OCI-LY7 (cell line): Measurements from ENCODE around the gene IRS1. TPM values are rescaled to one million over a fixed set of nuclear protein-coding genes. Genes with fewer than 3 reads are reported as not detected.

ENCODE experiments used
- BruUV-seq: library from RNA; stranded (reverse); fragments of 400-500 nt; replicated peaks from 2 replicates; lab custom pipeline; 2021; lab: Mats Ljungman, UMichigan
- CTCF ChIA-PET: fragments of 300-600 bp; sonication (Branson Sonifier 250); formaldehyde crosslinking; loops from one replicate; lab custom pipeline; 2022; ENCODE audit warnings: antibody characterized with exemption; ENCODE audit not compliant: unreplicated experiment; lab: Charles Lee
- POLR2A ChIA-PET: fragments of 300-600 bp; sonication (Branson Sonifier 250); formaldehyde crosslinking; loops from one replicate; lab custom pipeline; 2022; ENCODE audit warnings: antibody characterized with exemption; lab: Charles Lee
- DNase-seq: peaks from one replicate; pipeline ENCODE4 v3.0.0-alpha.2; 2015; ENCODE audit warnings: low spot score
- H2AFZ ChIP-seq: fragments of 200-600 bp; sonication (generic), shearing (Covaris generic); 2 replicates; pipeline ENCODE4 v1.6.1; 2014; ENCODE audit warnings: mild to moderate bottlenecking, antibody characterized with exemption, low read length, moderate library complexity
- H3K27ac ChIP-seq: fragments of 200-600 bp; sonication (generic); 2 replicates; pipeline ENCODE4 v1.5.1; 2014; ENCODE audit warnings: mixed run types, low read depth, mild to moderate bottlenecking, moderate library complexity, low read length, inconsistent platforms; ENCODE audit not compliant: poor library complexity, severe bottlenecking
- H3K36me3 ChIP-seq: fragments of 200-600 bp; sonication (generic); 2 replicates; pipeline ENCODE4 v1.6.1; 2014; ENCODE audit warnings: mild to moderate bottlenecking, antibody characterized with exemption, low read length, moderate library complexity, mixed read lengths; ENCODE audit not compliant: insufficient read depth
- H3K4me1 ChIP-seq: fragments of 200-600 bp; sonication (generic); 2 replicates; pipeline ENCODE4 v1.5.1; 2014; ENCODE audit warnings: mild to moderate bottlenecking, low read length; ENCODE audit not compliant: insufficient read depth, poor library complexity, severe bottlenecking
- H3K4me2 ChIP-seq: fragments of 200-600 bp; sonication (generic); 2 replicates; pipeline ENCODE4 v1.6.1; 2014; ENCODE audit warnings: mild to moderate bottlenecking, low read length
- H3K4me3 ChIP-seq: fragments of 200-600 bp; sonication (generic); 2 replicates; pipeline ENCODE4 v1.5.1; 2014; ENCODE audit warnings: mild to moderate bottlenecking, low read depth, low read length; ENCODE audit not compliant: poor library complexity, severe bottlenecking
- H3K79me2 ChIP-seq: fragments of 200-600 bp; sonication (generic); 2 replicates; pipeline ENCODE4 v1.6.1; 2016; ENCODE audit warnings: low read depth, mild to moderate bottlenecking, low read length, moderate library complexity, mixed read lengths; ENCODE audit not compliant: insufficient read depth
- H3K9me2 ChIP-seq: fragments of 200-600 bp; sonication (generic); 2 replicates; pipeline ENCODE4 v1.6.1; 2016; ENCODE audit warnings: mild to moderate bottlenecking, low read length, mixed read lengths; ENCODE audit not compliant: insufficient read depth
- H3K9me3 ChIP-seq: fragments of 200-600 bp; sonication (generic); 2 replicates; pipeline ENCODE4 v1.6.1; 2014; ENCODE audit warnings: mild to moderate bottlenecking, mixed run types, low read length, mixed read lengths
- H4K20me1 ChIP-seq: fragments of 200-600 bp; sonication (generic); 2 replicates; pipeline ENCODE4 v1.6.1; 2014; ENCODE audit warnings: mild to moderate bottlenecking, antibody characterized with exemption, low read length, moderate library complexity, mixed read lengths; ENCODE audit not compliant: insufficient read depth
- CTCF ChIP-seq: fragments of 200-600 bp; sonication (generic); conservative IDR thresholded peaks from 2 replicates; pipeline ENCODE4 v1.5.1; 2014; ENCODE audit warnings: mild to moderate bottlenecking, antibody characterized with exemption, low read length, moderate library complexity, mixed read lengths
- EZH2phosphoT487 ChIP-seq: fragments of 200-600 bp; sonication (generic); IDR thresholded peaks from 2 replicates; pipeline ENCODE4 v1.6.1; 2018; ENCODE audit warnings: low read depth, borderline replicate concordance, mild to moderate bottlenecking, mixed run types, antibody characterized with exemption, low read length, moderate library complexity, mixed read lengths
- intact Hi-C: fragments of 100-400 bp; cut with micrococcal nuclease; formaldehyde crosslinking; loops from one replicate; pipeline ENCODE4 v1.10.0; 2022; ENCODE audit not compliant: unreplicated experiment
- total RNA-seq, 2 experiments: library from RNA; depleted of rRNA in 1 of 2; stranded (reverse); fragments of >200 nt in 1 of 2; shearing (Covaris generic) in 1 of 2; gene quantifications; 2 replicates each; pipeline ENCODE4 v1.2.3, GENCODE V29; 2014 to 2022

IRS1 gene
- total RNA-seq, 2 experiments from 2014 or later = 18.1 to 23.5 TPM

- POLR2A ChIA-PET = interaction anchor here (0.6 to 2.6 kb wide), 10 partner anchors 15 to 275 kb away, joined by 3 to 21 read pairs (median 6); partner anchors contain the start of gene IRS1
- peaks cover 53% of the 10 kb centered on the region for H3K4me1 ChIP-seq
- intact Hi-C loops = loop anchor here (1.0 to 2.0 kb wide), 5 partner anchors 35 to 149 kb away; no protein-coding TSS in a partner anchor
- no peak overlapping the region for H2AFZ ChIP-seq
- no TSS peak for BruUV-seq
- H4K20me1 ChIP-seq = peaks cover 11% of the 10 kb centered on the region; the same call in 1 of the 2 replicates
- TF ChIP-seq EZH2phosphoT487 = no peak
- no peak for TF ChIP-seq CTCF
- peaks cover 46% of the 10 kb centered on the region for H3K36me3 ChIP-seq
- no peak for DNase-seq
- CTCF ChIA-PET = interaction anchor here (1.3 kb wide), 1 partner anchor 68 kb away, joined by 3 read pairs; no protein-coding TSS in a partner anchor
- H3K79me2 ChIP-seq = peaks cover 80% of the 10 kb centered on the region
- H3K27ac ChIP-seq = peak overlapping the region; percentile 97
- peak overlapping the region; percentile 73 for H3K4me3 ChIP-seq
- peaks cover 3% of the 10 kb centered on the region; the same call in 1 of the 2 replicates for H3K9me3 ChIP-seq
- no peaks in the 10 kb centered on the region for H3K9me2 ChIP-seq
- peak overlapping the region; percentile 98 for H3K4me2 ChIP-seq
Measured at GRCh38 chr2:226836548-226836885, 36.9 kb upstream of the IRS1 start.

- peaks cover 53% of the 10 kb centered on the region for H3K4me1 ChIP-seq
- intact Hi-C loops = loop anchor here (1.0 to 2.0 kb wide), 5 partner anchors 35 to 149 kb away; no protein-coding TSS in a partner anchor
- DNase-seq = peak; percentile 96
- peaks cover 11% of the 10 kb centered on the region; the same call in 1 of the 2 replicates for H4K20me1 ChIP-seq
- no TSS peak for BruUV-seq
- H3K79me2 ChIP-seq = peaks cover 74% of the 10 kb centered on the region
- peaks cover 46% of the 10 kb centered on the region for H3K36me3 ChIP-seq
- ChIA-PET POLR2A (interaction anchor here (0.6 to 2.6 kb wide), 17 partner anchors 10 to 275 kb away, joined by 3 to 21 read pairs (median 4); partner anchors contain the start of gene IRS1), CTCF (interaction anchor here (0.6 to 1.3 kb wide), 3 partner anchors 69 to 196 kb away, joined by 3 read pairs; no protein-coding TSS in a partner anchor)
- H2AFZ ChIP-seq = peak within 1 kb of the TSS; percentile 24; the same call in 1 of the 2 replicates
- H3K9me3 ChIP-seq = no peaks in the 10 kb centered on the region
- H3K27ac ChIP-seq = peak within 1 kb of the TSS; percentile 97
- H3K4me2 ChIP-seq = peak within 1 kb of the TSS; percentile 98
- H3K4me3 ChIP-seq = peak within 1 kb of the TSS; percentile 73
- no peaks in the 10 kb centered on the region for H3K9me2 ChIP-seq
- TF ChIP-seq EZH2phosphoT487 (no peak), CTCF (no peak)
Measured at GRCh38 chr2:226835796-226836547, 36.4 kb upstream of the IRS1 start, which contains the start of gene RHBDD1. Gene RHBDD1, plus strand, starts transcription at chr2:226836054. Its CDS starts 28,640 bp downstream, at chr2:226864694.
